ENCODE results near the gene INAVA.

The INAVA gene

GRCh38 chr1:200877010-200877409, 17.7 kb upstream of the INAVA start:
- no peak for DNase-seq (ENCODE audit: low read depth)

DNA sequence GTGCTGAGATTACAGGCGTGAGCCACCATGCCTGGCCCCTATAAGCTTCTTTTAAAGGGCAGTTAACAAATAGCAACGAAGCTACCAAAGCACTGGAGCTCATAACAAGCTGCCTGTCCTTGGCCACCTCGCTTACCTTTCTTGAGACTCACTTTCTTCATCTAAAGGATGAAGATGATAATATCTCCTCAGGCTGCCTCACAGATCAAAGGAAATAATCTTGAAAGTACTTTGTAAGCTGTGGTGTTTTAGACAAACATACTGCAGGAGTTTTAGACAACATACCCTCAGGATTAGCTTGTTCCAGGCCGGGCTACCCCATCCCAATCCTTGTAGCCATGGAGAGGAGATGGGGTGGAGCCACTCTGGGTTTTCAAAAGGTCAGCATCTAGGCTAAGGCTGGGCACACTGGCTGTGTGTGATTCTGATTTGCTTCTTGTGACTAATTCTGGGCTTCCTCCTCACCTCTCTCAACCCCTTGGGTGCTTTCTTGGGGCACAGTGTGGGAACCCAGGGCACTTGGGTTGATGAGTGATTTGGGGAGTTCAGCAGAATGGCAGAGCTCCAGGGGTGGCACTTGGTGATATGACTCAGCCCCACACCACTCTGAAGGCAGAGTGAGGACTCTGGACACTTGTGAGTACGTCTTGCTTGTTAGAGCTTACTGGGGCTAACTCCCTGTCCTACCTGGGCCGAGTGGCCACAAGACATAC, 16.7 kb upstream of the INAVA start:
- DNase-seq (ENCODE audit: low read depth): no peak

DNA sequence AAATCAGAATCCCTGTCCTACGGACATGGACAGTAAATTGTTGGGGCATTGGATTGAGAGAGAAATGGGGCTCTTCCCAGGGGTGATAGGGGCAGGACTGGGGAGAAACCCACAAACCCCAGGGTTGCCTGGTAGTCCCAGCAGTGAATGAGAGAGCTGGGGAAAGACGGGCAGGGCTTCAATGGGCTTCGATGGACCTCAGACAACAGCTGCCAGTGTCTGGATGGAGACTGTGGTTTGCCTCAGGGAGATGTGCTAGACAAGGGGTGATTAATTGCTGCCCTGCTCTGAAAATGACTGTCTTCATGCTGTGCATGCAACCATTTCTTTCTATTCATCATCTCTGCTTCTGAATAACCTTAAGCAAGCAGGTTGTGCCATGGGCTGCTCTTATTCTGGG, 14.5 kb upstream of the INAVA start:
- no peak for DNase-seq (ENCODE audit: low read depth)

GRCh38 chr1:200883118-200883517, 11.6 kb upstream of the INAVA start:
- no peak for DNase-seq (ENCODE audit: low read depth)

DNA sequence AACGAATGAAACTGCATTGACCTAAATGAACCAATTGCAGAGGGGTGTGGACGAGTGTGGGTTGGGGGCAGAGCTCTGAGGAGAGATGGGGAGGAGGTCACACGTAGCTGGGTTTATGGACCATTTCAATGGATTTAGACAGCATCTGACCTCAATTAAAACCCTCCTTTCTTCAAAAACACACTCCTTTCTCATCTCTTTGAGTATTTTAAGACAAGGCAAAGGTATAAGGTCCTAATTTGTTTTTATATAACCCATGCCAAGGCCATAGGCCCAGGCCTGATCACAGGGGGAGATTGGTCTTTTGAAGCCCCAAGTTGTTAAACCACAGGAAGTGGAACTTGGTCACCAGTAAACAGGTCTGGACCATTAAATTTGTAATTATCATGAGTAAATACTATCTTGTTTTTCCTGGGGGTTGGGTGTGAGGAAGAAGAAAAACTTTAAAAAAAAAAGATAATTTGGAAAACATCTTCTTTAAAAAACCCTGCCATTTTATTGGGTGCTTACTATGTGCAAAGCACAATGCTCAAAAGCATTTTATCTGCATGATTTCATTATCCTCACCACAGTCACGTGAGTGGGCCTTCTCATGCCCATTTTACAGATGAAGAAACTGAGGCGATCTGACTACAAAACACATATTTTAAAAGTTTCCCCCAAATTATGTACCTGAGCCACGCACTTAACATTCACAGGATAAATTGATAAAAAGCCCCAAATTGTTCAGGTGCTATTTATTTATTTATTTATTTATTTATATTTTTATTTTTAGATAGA, 8.9 kb upstream of the INAVA start:
- DNase-seq (ENCODE audit: low read depth): no peak

DNA sequence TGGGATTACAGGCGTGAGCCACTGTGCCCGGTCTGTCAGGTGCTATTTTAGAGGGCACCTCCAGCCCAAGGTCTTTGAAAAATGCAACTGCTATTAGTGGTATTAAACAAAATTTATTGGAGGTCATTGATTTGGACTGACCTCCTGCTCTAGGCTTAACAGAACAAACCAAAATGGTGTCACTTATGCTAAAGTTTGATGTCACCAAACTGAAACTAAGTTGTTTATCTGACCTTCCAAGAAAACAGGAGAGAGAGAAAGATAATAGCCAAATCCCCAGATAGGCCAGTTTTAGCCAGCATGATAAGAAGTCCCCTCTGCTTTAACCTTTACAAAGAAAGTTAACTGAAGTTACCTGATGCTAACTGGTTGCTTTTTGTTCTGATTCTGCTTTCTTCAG, 8.1 kb upstream of the INAVA start:
- no peak for DNase-seq (ENCODE audit: low read depth)

DNA sequence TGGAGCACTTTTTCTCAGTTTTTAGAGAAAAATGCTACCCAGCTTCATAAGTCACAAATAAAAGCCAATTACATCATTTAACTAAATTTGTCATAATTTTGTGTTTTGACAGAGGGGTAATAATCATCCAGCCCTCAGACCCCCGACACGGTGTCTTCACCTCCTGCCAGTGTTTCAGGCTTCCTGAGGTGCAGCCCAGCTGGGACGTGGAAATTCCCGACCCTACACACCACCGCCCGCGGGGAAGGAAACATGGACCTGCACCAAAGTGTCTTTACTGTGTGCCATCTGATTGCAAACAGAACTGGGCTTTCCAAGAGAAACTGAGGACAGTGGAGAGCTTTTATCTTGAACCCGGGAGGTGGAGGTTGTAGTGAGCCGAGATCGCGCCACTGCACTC, 7.7 kb upstream of the INAVA start:
- no peak for DNase-seq (ENCODE audit: low read depth)

DNA sequence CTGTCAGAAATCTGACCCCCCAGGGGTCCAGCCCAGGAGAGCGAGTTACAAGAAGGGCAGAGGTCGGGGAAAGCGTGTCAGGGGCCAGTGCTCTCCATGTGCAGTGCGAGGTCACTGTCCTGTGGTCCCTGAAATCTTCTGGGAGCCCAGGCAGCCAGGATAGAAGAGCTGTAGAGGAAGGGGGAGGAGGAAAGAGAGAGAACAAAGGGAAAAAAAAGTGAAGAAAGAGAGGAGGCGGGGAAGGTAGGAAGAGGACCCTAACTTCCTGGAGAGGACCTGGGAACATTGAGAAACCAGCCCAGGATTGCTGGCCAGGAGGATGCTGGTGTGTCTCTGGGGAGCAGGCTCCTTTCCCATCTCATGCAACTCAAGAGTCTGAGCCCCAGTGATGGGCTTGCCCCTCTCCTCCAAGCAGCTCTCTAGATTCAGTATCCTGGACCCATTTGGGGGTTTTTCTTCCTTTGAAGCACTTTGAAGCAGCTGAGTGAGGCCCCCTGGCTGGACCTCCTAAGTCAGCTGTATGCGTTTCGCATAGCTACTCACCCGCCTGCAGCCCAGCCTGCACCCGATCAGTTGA, 6.8 kb upstream of the INAVA start:
- DNase-seq (ENCODE audit: low read depth): no peak

DNA sequence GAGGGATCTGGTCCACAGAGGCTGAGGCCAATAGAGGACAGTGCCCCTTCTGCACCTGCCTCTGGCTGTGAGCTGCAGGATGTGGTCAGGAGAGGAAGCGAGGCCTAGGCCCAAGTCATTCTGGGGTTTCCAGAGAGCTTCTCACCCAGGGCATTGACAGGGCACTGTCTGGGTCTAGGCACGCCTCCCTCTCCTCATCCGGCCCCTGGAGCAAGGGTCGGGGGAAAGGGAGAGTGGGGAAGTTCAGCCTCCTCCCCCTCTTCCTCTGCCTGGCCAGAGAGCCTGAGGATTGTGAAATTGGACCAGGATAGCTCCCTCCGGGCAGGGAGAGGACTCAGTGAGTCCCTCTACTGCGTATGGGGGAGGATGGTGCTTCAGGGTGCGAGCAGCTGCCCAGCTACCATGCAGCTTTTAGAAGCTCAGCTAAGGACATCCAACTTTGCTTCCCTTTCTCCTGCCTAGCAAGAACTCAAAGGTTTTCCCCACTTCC, 6.3 kb upstream of the INAVA start:
- DNase-seq (ENCODE audit: low read depth): peak; percentile 25

- DNase-seq (ENCODE audit: low read depth): no peak
Observed at GRCh38 chr1:200889571-200889970, 5.1 kb upstream of the INAVA start.

DNA sequence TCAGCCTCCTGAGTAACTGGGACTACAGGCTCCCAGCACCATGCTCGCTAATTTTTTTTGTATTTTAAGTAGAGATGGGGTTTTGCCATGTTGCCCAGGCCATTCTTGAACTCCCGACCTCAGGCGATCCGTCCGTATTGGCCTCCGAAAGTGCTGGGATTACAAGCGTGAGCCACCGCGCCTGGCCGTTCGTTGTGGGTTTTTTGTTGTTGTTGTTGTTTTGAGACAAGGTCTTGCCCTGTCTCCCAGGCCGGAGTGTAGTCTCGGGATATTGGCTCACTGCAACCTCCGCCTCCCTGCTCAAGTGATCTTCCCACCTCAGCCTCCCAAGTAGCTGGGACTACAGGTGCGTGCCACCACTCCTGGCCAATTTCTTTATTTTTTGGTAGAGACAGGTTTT, 4.7 kb upstream of the INAVA start:
- DNase-seq (ENCODE audit: low read depth): no peak

GRCh38 chr1:200890818-200891773, 3.6 kb upstream of the INAVA start:
- DNase-seq (ENCODE audit: low read depth): peak; percentile 30

GRCh38 chr1:200891774-200892157, 2.9 kb upstream of the INAVA start:
- no peak for DNase-seq (ENCODE audit: low read depth)

DNA sequence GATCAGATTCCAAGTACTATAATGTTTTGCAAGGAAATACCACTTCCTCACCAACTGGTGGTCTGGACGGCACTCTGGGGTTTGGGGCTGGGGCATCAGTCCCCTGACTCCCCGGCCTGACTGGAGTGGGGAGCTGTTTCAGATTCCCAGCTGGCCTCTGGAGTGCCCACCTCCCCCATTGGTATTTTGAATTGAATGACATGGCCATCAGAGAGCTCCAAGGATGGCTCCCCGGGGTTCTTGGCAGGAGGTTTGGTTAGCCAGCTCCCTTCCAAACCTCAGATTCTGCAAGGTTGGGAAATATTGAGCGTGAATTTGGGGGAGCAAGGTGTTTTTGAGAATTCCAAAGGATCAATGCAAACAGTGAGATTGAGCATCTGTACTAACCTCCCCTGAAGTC, 2.2 kb upstream of the INAVA start:
- no peak for DNase-seq (ENCODE audit: low read depth)

DNA sequence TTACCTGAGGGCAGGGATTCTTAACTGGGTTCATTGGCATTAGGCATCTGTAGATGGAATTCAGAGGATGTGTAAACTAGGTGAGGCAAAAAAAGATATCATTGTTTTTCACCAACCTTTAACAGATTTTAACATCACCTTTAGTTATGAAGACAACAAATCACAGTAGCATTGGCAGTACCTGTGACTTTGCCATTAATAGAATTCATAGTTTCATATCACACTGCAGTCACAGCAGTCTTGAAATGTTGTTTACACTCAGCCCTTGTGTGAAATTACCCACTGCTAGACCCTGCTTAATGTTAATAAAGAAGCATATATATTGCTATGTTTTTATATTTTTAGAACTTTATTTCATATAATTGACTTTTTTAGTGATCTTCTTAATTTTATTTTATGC, 1.7 kb upstream of the INAVA start:
- no peak for DNase-seq (ENCODE audit: low read depth)

- DNase-seq (ENCODE audit: low read depth): no peak
Observed at GRCh38 chr1:200893411-200893901, 1.2 kb upstream of the INAVA start.

GRCh38 chr1:200895443-200895789, 716 bp downstream of the INAVA start:
- DNase-seq (ENCODE audit: low read depth): no peak

GRCh38 chr1:200895801-200896530, 1.3 kb downstream of the INAVA start:
- DNase-seq (ENCODE audit: low read depth): no peak

- peak; percentile 63 for DNase-seq (ENCODE audit: low read depth)
Observed at GRCh38 chr1:200896531-200897196, 2.0 kb downstream of the INAVA start.

GRCh38 chr1:200897259-200897658, 2.6 kb downstream of the INAVA start:
- no peak for DNase-seq (ENCODE audit: low read depth)

- no peak for DNase-seq (ENCODE audit: low read depth)
Observed at GRCh38 chr1:200899015-200899386, 4.3 kb downstream of the INAVA start.

All from iris pigment epithelial cell (primary cell).